ENCODE measurements around the gene TMEM114. TPM values are rescaled to one million over a fixed set of nuclear protein-coding genes. Genes with fewer than 3 reads are reported as not detected.

Gene TMEM114
- total and polyA plus RNA-seq, 2 donors, result not detected

DNA sequence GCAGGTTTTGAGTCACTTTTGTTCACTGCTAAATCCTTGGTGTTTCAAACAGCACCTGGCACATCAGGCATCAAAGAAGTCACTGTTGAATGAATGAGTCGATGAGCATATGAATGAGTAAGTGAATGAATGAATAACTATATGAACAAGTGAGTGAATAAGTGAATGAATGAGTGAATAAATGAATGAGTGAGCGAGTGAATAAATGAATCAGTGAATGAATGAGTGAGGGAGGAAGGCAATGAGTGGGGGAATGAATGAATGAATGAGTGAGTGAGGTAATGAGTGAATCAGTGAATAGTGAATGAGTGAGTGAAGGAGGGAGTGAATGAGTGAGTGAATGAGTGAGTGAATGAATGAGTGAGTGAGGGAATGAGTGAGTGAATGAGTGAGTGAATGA, 28.8 kb downstream of the TMEM114 start:
- 86% methylated on average over 2 of the region's 2 CpGs for WGBS

DNA sequence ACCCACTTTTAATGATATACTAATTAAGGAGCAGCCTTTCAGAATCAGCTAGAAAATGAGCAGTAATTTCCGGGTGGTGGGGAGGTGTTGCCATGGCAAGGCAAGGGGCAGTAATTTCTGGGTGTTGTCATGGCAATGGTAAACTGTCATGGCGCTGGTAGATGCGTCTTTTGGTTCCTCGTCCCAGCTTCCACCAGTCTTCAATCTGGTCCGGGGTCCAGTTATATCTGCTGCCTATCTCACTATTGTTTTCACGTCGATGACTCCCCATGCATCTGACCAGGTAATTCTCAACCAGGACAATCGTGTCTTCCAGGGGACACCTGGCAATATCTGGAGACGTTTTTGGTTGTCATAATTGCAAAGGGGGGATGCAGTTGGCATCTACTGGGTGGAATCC, 34.9 kb downstream of the TMEM114 start:
- 57% methylated on average over 9 of the region's 9 CpGs for WGBS
- H3K36me3 ChIP-seq (ENCODE audit: insufficient read depth), result no peaks in the 10 kb centered on the region
- H3K4me1 ChIP-seq (ENCODE audit: insufficient read depth), result no peaks in the 10 kb centered on the region
- DNase-seq (ENCODE audit: extremely low spot score), result no peak
- no peak overlapping the region for H3K4me3 ChIP-seq (ENCODE audit: low read depth, low read length)
- H3K27ac ChIP-seq (ENCODE audit: low read depth), result no peak overlapping the region

More for the DNA sequence above, 28.8 kb downstream of the TMEM114 start:
- Histone ChIP-seq H3K4me3 (ENCODE audit: low read depth, low read length) (no peak overlapping the region), H3K27ac (ENCODE audit: low read depth) (no peak overlapping the region), H3K4me1 (ENCODE audit: insufficient read depth) (no peaks in the 10 kb centered on the region), H3K36me3 (ENCODE audit: insufficient read depth) (no peaks in the 10 kb centered on the region)
- no peak for DNase-seq (ENCODE audit: extremely low spot score)

DNA sequence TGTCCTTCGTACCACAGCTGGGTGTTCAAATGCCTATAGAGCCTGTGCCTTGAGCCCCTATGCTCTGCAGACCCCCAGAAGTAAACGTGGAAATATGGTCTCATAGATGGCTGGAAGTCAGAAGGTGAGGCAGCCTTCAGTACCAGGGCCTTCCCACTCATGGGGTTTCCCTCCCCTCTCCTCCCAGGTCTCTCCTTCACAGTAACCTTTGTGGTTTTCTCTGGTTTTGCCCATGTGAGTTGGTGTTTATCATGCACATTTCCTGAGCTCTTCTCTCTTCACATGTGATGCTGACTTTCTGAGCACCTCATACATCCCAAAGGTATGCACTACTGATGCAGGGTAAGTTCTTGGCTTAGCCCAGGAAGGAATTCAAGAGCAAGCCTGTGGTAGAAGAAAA, 35.4 kb downstream of the TMEM114 start:
- DNase-seq (ENCODE audit: extremely low spot score), result no peak
- no peaks in the 10 kb centered on the region for H3K4me1 ChIP-seq (ENCODE audit: insufficient read depth)
- no peak overlapping the region for H3K27ac ChIP-seq (ENCODE audit: low read depth)
- no peaks in the 10 kb centered on the region for H3K36me3 ChIP-seq (ENCODE audit: insufficient read depth)
- no peak overlapping the region for H3K4me3 ChIP-seq (ENCODE audit: low read depth, low read length)
- 73% methylated on average over 2 of the region's 2 CpGs for WGBS

GRCh38 chr16:8554022-8554421, 36.3 kb downstream of the TMEM114 start:
- Histone ChIP-seq H3K4me3 (ENCODE audit: low read depth, low read length) (no peak overlapping the region), H3K4me1 (ENCODE audit: insufficient read depth) (no peaks in the 10 kb centered on the region), H3K27ac (ENCODE audit: low read depth) (no peak overlapping the region), H3K36me3 (ENCODE audit: insufficient read depth) (no peaks in the 10 kb centered on the region)
- DNase-seq (ENCODE audit: extremely low spot score), result no peak
- WGBS, result 80% methylated on average over 4 of the region's 4 CpGs

GRCh38 chr16:8552487-8553221, 37.7 kb downstream of the TMEM114 start:
- DNase-seq (ENCODE audit: extremely low spot score), result no peak
- no peak overlapping the region for H3K27ac ChIP-seq (ENCODE audit: low read depth)
- 10% methylated on average over 11 of the region's 11 CpGs for WGBS
- H3K4me3 ChIP-seq (ENCODE audit: low read depth, low read length), result no peak overlapping the region
- H3K4me1 ChIP-seq (ENCODE audit: insufficient read depth), result no peaks in the 10 kb centered on the region
- no peaks in the 10 kb centered on the region for H3K36me3 ChIP-seq (ENCODE audit: insufficient read depth)

DNA sequence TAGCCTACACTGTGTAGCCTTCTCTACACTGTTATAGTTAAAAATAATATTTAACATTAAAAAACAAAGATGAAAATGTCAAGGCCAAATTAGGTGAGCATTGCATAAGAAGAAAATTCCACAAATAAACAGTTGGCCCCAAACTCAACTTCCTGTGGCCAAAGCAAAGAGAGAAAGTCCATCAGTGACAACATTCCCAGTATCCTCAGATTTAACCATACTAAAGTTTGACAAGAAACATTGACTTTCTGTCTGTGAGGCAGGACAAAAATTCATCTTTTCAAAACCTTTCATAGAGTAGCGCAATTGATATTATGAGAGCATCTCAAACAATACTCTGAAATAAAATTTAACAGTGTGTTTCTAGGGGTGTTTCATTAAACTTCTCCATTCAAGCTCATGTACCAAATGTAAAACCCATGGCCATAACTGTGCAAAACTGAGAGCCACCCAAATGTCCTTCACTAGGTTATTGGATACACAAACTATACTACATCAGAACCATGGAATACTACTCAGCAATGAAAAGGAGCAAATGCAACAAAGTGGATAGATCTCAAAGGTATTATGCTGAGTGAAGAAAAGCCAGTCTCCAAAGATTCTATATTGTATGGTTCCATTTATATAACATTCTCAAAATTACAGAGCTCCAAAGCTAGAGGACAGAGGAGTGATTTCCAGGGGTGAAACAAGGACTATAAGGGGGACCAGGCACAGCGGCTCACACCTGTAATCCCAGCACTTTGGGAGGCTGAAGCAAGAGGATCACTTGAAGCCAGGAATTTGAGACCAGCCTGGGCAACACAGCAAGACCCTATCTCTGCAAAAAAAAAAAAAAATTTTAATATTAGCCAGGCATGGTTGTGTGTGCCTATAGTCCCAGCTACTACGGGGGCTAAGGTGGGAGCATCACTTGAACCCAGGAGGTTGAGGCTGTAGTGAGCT, 38.7 kb downstream of the TMEM114 start:
- Histone ChIP-seq H3K27ac (ENCODE audit: low read depth) (no peak overlapping the region), H3K4me3 (ENCODE audit: low read depth, low read length) (no peak overlapping the region), H3K36me3 (ENCODE audit: insufficient read depth) (no peaks in the 10 kb centered on the region), H3K4me1 (ENCODE audit: insufficient read depth) (no peaks in the 10 kb centered on the region)
- WGBS, result 87% methylated on average over 3 of the region's 3 CpGs
- DNase-seq (ENCODE audit: extremely low spot score), result no peak

- Histone ChIP-seq H3K4me3 (ENCODE audit: low read depth, low read length) (no peak overlapping the region), H3K36me3 (ENCODE audit: insufficient read depth) (no peaks in the 10 kb centered on the region), H3K4me1 (ENCODE audit: insufficient read depth) (no peaks in the 10 kb centered on the region), H3K27ac (ENCODE audit: low read depth) (no peak overlapping the region)
- WGBS, result 66% methylated on average over 9 of the region's 9 CpGs
- no peak for DNase-seq (ENCODE audit: extremely low spot score)
Observed at GRCh38 chr16:8550728-8551387, 39.5 kb downstream of the TMEM114 start.

DNA sequence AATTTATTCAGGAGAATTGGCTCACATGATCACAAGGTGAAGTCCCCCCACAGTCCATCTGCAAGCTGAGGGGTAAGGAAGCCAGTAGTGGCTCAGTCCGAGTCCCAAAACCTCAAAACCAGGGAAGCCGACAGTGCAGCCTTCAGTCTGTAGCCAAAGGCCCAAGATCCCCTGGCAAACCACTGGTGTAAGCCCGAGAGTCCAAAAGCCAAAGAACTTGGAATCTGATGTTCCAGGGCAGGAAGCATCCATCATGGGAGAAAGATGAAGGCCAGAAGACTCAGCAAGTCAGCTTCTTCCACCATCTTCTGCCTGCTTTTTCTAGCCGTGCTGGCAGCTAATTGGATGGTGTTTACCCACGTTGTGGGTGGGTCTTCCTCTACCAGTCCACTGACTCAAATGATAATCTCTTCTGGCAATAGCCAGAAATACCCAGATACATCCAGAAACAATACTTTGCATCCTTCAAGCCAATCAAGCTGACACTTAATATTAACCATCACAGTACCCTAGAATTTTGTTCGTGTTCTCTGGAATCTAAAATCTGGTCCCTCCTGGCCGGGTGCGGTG, 40.4 kb downstream of the TMEM114 start:
- Histone ChIP-seq H3K27ac (ENCODE audit: low read depth) (no peak overlapping the region), H3K4me3 (ENCODE audit: low read depth, low read length) (no peak overlapping the region), H3K4me1 (ENCODE audit: insufficient read depth) (no peaks in the 10 kb centered on the region), H3K36me3 (ENCODE audit: insufficient read depth) (no peaks in the 10 kb centered on the region)
- WGBS, result 79% methylated on average over 8 of the region's 8 CpGs
- no peak for DNase-seq (ENCODE audit: extremely low spot score)

DNA sequence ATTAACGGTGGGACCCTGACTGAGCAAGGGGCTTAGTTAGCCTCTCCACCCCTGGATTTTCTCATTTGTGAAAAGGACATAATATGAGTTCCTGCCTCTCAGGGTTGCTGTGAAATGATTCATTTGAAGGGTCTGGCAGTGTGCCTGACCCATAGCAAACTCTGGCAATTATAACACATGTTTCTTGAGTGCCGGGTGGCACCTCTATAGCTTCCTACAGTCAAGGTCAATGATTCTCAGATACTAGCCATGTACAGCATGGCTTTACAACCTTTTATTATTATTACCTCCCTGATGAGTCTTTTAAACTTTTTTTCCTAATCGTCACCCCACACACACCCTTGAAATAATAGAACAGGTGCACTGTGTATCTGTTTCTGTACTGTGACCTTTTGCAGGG, 42.1 kb downstream of the TMEM114 start:
- H3K4me1 ChIP-seq (ENCODE audit: insufficient read depth), result no peaks in the 10 kb centered on the region
- no peak for DNase-seq (ENCODE audit: extremely low spot score)
- H3K4me3 ChIP-seq (ENCODE audit: low read depth, low read length), result no peak overlapping the region
- 76% methylated on average over 3 of the region's 3 CpGs for WGBS
- H3K27ac ChIP-seq (ENCODE audit: low read depth), result no peak overlapping the region
- H3K36me3 ChIP-seq (ENCODE audit: insufficient read depth), result no peaks in the 10 kb centered on the region

DNA sequence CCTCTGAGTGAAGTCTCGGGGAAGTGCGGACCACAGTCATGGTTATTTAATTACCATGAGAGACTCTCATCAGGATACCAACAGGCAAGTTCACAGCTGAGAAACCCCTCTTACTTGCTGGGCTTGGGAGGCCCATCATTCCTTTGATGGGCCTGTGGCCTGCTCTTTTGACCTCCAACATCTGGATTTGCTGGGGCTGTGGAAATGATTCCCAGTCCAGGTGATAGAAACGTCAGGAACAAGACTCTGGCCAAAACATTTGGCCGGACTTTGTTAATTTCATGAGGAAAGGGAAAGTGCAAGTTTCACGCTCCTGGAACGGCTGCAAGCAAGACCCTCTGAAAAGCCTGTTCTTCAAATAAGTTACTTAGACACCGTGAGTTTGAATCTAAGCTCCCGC, 42.5 kb downstream of the TMEM114 start:
- Histone ChIP-seq H3K27ac (ENCODE audit: low read depth) (no peak overlapping the region), H3K36me3 (ENCODE audit: insufficient read depth) (no peaks in the 10 kb centered on the region), H3K4me3 (ENCODE audit: low read depth, low read length) (no peak overlapping the region), H3K4me1 (ENCODE audit: insufficient read depth) (no peaks in the 10 kb centered on the region)
- DNase-seq (ENCODE audit: extremely low spot score), result no peak
- WGBS, result 54% methylated on average over 8 of the region's 8 CpGs

GRCh38 chr16:8544406-8544805, 45.9 kb downstream of the TMEM114 start:
- Histone ChIP-seq H3K4me1 (ENCODE audit: insufficient read depth) (no peaks in the 10 kb centered on the region), H3K36me3 (ENCODE audit: insufficient read depth) (no peaks in the 10 kb centered on the region), H3K27ac (ENCODE audit: low read depth) (no peak overlapping the region), H3K4me3 (ENCODE audit: low read depth, low read length) (no peak overlapping the region)
- no peak for DNase-seq (ENCODE audit: extremely low spot score)
- WGBS, result 74% methylated on average over 5 of the region's 5 CpGs

- Histone ChIP-seq H3K4me1 (ENCODE audit: insufficient read depth) (no peaks in the 10 kb centered on the region), H3K36me3 (ENCODE audit: insufficient read depth) (no peaks in the 10 kb centered on the region), H3K4me3 (ENCODE audit: low read depth, low read length) (no peak overlapping the region), H3K27ac (ENCODE audit: low read depth) (no peak overlapping the region)
- WGBS, result 57% methylated on average over 3 of the region's 3 CpGs
- DNase-seq (ENCODE audit: extremely low spot score), result no peak
Observed at GRCh38 chr16:8543258-8543657, 47.1 kb downstream of the TMEM114 start.

GRCh38 chr16:8542393-8542792, 47.9 kb downstream of the TMEM114 start:
- Histone ChIP-seq H3K4me1 (ENCODE audit: insufficient read depth) (no peaks in the 10 kb centered on the region), H3K36me3 (ENCODE audit: insufficient read depth) (no peaks in the 10 kb centered on the region), H3K27ac (ENCODE audit: low read depth) (no peak overlapping the region), H3K4me3 (ENCODE audit: low read depth, low read length) (no peak overlapping the region)
- 14% methylated on average over 2 of the region's 2 CpGs for WGBS
- no peak for DNase-seq (ENCODE audit: extremely low spot score)

All from urinary bladder (tissue), 4 donors.